GM18511 (cell line): ENCODE measurements around the gene MAU2.
A peak's percentile ranks its signal among the peaks of the same experiment; 100 is the strongest.

Source experiments
- ATAC-seq: cut with Tn5 transposase; IDR thresholded peaks from one replicate; pipeline ENCODE4 v1.9.1; 2021; ENCODE audit warnings: mild to moderate bottlenecking, moderate library complexity; ENCODE audit not compliant: unreplicated experiment

MAU2 gene

DNA sequence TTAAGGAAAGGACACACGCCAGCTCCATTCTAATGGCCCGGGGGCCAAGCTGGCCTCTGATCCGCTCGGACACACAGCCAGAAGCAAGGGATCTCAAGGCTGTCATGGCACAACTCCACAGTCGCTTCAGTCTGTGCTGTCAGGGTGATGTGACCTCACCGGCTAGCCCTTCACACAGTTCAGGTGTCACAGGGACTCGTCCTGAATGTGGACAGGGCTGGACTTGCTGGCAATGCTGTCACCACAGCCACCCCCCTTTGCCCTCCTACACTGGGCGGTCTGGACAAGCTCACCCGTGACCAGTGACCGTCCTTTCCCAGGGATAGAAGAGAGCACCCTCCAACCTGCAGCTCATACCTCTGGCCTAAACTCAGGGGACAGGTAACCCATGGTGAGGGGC, 15.6 kb upstream of the MAU2 start:
- no peak for ATAC-seq

DNA sequence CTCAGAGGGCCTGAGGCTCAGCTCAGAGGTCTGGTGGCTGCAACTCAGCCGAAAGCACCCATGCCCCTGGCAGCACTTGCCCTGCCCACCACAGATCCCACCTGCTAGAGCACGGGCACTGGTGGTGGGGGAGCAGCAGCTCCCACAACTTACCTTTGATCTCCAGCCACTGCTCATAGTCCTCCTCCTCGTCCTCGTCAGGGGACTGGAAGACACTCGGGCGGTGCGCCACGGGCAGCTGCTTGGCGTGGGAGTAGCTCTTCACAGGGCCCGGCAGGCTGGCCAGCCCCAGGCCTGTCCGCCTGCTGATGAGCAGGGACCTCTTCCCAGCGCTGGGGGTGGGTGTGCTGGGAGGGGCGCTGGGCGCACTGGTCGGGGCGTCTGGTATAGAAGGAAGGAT, 14.9 kb upstream of the MAU2 start:
- no peak for ATAC-seq

DNA sequence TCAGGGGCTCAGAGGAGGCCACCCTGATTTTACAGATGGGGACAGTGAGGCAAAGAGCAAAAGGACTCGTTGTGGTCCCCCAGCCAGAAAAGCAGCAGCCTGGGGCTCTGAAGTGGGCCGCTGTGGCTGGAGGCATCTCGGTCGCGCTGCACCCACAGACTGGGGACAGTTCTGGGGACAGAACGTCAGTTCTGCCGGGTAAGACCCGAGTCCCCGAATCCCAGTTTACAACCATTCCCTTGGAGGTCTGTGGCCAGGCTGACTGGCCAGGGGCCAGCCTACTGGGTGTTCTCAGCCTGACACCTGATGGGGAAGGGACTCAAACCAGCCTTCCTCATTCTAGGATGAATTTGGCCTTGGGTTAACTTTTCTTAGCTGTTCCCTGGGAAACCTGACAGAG, 14.4 kb upstream of the MAU2 start:
- no peak for ATAC-seq

DNA sequence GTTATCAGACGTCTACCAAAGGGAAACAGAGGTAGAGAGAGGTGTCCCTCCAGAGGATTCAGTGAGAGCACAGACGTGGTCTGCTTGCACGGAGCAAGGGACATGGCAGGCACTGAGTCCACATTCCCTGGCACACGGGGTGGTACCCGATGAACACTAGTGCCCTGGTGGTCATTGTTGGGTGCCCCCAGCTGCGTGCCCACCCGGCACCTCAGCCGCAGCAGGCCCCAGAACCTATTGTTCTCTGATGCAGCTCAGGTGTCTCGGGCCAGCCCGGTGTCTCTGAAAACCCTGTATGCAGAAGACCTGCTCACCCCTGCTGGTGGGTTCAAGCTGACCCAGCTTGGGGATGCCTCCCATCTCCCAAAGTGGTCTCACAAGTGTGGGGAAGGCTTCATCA, 12.3 kb upstream of the MAU2 start:
- ATAC-seq, result no peak

DNA sequence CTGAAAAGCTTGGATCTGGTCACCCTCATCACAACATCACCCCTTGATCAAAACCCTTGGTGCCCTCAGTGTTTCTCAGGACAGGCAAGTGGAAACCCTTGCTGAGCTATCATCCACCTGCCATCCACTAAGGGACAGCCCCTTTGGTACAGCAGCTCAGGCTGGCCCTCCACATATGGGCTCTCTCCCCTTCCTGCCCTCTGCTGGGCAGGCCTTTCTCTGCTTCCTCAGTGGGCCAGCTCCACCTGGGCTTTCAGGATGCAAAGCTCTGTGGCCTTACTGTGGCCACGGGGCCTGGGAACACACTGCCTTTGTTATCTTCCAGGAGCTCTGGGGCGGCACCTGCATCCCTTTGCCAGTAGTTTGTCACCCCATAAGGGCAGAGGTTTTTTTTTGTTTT, 5.2 kb upstream of the MAU2 start:
- no peak for ATAC-seq

DNA sequence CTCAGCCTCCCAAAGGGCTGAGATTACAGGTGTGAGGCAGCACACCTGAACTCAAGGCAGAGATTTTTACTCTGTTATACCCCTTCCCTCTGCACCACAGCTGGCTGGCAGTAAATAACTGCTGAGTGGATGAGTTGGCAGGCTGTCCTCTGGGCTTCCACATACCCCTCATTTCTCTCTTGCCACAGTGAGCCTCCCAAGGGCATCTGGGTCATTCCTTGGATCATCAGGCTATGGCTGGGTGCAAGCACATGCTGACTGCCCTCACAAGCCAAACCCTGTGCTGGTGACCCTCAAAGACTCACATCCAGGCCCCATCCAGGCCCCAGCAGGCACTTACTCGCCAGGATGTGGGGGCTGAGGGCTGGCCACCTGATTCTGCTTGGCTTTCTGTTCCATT, 4.5 kb upstream of the MAU2 start:
- ATAC-seq, result no peak

DNA sequence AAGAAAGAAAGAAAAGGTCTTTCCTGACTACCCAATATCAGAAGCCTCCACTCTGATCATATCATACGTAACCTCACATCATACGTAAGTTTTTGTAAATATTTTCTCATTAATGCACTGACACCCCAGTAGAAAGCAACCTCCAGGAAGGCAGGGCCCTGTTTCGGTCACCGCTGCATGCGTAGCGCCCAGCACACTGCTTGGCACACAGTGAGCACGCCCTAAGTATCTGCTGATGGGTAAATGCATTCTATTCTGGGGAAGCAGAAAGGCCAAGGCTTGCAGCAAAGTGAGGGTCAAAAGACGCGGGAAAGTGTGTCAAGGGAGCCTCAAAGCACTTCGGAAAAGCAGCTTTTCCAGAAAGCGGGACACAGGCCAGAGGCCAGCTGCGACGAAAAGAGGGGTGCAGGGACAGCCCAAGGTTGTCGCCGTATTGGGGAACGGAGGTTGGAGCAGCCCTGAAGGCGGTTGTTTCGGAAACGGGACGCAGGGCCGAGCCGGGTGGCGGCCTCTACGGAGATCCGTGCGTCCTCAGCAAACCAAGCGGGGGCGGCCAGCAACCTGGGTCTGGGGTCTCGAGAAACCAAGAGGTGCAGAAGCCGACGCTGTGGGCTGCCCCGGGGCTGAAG, 783 bp upstream of the MAU2 start:
- peak; percentile 24 for ATAC-seq

DNA sequence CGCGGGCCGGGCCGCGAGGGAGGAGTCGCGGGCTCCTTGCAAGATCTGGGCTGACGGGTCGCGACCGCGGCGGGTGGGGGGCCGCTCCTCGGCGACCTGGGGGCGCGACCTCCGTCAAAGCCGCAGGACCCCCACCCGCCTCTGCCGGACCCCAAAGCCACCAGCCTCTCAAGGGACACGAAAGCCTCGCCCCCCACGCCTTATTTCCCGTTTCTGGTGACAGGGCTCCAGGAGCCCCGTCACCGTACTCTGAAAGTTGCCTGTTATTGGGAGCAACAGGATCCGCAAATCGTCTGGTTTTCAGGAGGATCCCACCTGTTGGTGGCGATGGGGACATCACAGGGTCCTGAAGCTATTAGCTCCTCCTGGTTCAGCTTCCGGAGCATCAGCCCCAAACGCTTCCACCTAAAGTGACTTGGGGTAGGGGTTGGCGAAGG, 530 bp downstream of the MAU2 start:
- no peak for ATAC-seq

DNA sequence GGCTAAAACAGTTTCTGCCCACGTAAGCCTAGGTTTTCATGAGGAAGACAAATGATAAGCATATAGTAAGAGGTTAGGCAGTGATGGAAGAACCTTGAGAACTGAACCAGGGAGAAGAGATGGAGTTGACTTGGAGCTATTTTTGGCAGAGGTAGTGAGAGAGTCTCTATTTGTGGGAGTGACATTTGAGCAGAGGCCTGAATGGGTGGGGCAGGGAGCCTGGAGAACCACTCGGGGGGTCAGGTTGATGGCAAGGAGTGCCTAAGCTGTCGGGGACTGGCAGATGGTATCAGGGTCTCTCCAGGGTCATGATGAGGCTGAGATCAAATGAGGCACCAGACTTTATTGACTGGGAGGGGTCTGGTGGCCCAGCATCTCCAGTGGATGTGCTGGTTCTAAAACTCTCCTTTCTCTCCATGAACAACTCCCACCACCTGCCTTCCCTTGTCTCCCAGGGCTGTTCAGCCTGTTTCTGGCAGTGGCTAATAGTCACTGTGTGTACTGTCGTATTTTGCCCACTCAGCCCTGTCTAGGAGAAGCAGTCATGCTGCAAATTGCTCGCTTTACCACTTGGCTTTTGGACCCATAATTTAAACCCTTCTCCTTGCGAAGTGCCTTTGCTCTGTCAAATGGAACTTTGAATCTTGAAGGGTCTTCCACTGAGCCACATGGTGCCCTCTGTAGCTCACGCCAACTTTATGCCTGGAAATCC, 3.6 kb downstream of the MAU2 start:
- no peak for ATAC-seq

DNA sequence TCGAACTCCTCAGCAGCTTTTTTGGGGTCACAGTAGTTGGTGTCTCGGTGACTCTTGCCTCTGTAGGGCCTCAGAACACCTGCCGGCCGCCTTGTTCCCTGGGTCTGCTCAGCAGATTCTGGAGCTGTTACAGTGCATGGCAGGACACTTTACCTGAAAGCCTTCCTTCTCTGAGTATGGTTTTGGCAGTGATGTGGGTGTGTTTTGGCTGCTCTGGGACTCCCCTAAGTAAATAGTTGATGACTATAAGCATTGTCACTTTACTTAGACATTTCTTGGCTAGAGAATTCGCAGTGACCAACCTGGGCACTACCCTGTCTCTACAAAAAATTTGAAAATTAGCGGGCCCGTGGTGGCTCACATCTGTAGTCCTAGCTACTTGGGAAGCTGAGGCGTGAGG, 7.0 kb downstream of the MAU2 start:
- no peak for ATAC-seq

DNA sequence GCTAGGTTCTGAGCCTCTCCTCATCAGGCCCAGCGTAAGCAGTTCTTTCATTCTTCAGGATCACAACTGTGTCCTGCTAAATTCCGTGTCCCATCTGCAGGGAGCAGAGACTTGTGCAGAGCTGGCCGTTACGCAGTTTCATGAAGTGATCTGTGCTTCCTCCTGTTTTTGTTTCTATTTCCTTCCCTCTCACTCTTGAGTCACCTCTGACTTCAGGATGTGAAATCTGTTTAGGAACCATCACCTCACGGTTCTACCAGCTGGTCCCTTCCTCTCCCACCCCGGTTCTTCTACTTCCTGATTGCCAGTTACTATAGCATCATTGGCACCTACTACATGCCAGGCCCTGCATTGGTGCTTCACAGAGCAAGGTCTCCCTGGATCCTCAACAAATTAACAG, 8.5 kb downstream of the MAU2 start:
- ATAC-seq, result no peak

DNA sequence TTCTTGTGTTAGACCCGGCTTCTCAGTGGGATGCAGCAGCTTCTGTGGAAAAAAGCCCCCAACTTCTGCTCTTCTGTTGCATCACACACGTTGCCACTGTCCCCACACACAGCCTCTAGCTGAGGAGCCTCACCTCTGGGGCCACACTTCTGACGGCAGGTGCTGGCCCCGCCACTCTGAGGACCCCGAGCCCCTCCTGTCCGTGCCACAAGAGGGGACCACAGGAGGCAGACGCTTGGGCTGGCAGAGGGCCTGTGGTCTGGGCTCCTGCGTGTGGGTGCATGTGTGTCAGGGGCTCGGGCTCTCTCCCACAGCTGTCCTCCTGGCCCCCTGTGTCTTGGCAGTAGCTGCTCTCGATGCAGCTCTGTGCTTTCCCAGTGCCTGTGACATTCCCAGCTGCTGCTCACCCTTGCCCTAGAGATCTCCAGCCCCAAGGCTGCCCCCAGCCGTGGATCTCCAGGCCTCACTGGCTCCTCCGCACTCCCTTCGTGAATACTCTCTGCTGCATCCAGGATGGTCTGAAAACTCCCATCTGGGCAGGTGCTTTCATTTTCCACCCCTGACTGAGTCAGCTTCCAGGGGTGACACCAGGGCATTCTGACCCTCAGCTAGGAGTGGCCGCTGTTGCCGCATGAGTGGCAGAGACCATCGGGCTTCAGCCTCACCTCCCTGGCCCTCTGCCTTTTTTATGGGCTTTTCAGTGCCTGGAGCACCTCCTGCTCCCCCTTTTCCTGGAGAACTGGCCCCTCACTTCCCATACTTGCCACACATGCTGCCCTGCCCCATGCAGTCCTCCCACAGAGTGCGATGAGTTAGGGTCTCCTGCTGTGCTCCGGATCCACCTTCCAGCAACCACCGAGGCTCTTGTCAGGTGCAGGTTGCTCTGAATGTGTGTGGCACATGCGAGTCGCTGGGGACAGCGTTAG, 13.7 kb downstream of the MAU2 start:
- no peak for ATAC-seq

DNA sequence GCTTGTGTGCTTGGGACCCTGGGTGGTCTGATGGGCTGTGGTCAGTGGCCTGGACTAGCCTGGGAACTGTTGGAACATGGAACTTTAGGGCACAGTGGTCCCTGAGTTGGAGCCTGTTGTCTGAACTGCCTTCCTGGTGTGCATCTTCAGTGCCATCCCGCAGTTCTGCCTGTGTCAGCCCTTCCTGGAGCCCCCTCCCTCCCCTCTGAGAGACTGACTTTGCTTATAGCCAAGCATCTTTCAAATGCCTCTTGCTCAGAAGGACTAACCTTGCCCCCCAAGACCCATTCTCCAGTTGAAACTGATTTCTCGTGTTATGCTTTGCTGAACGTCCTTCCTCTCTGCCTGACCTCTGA, 14.3 kb downstream of the MAU2 start:
- ATAC-seq, result no peak

DNA sequence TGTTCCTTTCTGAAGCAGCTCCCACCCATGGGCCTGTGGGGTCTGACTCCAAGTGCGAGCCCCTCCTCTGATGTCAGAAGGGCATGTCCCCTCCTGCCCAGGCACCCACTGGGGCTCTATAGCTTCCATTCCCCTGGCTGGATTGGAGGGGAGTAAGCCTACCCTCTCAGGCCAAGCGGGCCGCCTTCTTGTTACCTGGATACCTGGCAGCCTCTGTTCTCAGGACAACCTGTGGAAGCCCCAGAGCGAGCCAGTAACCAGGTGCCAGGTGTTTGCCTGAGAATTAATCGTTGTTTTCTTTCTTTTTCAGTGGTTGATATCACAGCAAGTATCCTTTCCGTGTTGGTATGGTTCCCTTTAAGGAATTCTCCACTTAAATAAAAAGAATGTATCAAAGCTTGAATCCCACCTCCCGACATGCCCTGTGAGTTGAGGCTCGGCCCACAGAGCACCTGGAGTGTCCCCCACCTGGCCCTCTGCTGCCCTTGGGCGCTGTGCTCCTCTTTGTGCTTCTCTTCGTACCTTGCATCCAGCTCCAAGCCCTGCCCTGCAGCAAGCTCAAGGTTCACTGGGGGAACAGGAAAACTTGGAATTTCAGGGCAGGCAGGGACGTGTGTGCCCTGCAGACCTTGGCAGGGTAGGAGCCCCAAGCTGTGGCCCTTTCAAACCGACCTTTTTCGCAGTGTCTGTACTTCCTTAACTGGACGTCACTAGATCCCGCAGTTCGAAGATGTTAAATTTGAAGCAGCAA, 15.0 kb downstream of the MAU2 start:
- ATAC-seq, result no peak

DNA sequence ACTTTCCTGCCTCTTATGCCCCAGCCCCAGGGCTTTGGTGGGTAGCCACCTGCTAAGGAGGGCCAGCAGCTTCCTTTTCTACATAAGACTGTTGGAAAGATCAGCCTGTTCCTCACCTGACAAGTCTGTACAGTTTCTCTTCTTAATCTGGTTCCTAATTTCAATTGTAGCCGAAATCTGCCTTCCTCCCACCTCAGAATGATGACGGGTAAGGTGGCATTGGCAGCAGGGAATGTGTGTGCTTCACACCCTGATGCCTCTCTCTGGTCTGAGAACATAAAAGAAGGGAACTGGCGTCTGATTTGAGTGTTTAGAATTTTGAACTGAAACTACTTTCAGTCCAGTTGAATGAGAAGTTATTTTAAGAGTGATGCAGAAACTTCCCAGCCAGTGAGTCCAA, 16.0 kb downstream of the MAU2 start:
- no peak for ATAC-seq

DNA sequence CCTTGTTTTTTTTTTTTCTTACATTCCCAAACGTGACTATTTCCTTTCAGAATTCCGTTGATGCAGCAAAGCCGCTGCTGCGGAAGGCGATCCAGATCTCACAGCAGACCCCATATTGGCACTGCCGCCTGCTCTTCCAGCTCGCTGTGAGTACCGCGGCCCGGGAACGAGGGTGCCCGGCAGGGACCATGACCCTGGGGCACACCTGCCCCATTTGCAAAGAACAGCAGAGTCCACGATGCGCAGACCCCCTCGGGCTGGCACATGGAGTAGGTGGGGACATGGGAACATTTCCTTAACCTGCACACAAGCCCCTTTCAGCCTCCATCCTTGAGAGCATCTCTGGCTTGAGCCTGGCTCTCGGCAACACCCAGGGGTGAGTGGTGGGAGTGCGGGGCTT, 16.5 kb downstream of the MAU2 start:
- ATAC-seq, result no peak

DNA sequence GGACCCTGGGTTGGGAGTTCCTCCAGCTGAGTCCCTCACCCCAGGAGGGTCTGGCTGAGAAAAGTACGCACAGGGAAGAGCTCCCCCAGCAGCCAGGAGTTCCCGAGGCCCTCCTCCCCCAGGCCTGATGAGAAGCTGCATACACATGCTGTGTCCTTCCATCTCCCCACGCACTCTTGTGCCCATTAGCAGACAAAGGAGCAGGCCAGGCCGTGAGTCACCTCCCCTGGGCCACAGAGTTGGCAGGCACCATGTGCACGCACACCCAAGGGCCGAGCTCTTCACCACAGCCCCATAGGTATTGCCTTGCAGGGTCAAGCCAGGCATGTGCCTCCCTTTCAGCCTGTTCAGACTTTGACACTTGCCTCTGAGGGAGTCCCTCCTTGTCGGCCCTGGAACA, 17.5 kb downstream of the MAU2 start:
- ATAC-seq, result no peak

DNA sequence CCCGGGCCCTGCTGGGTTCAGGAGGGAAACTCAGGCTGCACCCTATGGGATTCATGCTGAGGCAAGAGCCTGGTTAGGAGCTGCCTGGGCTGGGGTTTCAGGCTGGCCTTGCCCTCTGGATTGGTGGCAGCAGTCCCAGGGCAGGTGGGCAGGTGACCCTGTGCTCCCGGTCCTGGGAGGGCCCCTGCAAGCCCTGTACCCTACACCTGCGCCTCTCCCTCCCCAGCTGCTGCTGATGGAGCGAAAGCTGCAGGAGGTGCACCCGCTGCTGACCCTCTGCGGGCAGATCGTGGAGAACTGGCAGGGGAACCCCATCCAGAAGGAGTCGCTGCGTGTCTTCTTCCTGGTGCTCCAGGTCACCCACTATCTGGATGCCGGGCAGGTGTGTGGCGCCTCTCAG, 20.4 kb downstream of the MAU2 start:
- ATAC-seq, result no peak

DNA sequence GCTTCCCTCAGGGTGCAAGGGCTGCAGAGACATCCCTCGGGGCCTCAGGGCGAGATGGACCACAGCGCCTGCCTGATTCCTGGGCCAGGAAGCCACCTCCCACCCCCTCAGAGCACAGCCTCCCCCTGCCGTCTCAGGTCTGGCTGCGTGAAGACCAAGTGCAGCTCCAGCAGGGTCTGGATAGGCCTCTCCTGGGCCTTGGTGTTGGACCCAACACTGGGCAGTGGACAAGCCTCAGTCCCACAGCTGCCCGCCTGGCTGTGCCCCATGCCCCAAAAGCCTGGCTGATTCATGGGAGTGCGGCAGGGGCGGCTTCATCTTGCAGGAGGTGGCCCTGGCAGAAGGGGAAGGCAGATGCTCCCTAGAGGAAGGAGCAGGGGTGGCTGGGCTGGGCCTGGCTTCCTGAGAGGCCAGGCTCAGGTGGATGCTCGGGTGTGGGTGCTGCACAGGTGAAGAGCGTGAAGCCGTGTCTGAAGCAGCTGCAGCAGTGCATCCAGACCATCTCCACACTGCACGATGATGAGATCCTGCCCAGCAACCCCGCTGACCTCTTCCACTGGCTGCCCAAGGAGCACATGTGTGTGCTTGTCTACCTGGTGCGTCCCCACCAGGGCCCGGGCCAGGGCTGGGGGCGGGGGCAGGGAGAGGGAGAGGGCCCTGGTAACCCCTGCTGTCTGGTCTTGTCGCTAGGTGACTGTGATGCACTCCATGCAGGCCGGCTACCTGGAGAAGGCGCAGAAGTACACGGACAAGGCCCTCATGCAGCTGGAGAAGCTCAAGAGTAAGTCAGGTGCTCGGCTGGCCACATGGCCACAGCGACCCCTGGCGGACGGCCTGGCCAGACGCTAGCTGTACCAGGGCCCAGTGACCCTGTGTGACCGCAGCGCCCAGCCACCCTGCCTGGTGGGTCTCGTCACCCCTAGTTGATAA, 21.7 kb downstream of the MAU2 start:
- no peak for ATAC-seq

DNA sequence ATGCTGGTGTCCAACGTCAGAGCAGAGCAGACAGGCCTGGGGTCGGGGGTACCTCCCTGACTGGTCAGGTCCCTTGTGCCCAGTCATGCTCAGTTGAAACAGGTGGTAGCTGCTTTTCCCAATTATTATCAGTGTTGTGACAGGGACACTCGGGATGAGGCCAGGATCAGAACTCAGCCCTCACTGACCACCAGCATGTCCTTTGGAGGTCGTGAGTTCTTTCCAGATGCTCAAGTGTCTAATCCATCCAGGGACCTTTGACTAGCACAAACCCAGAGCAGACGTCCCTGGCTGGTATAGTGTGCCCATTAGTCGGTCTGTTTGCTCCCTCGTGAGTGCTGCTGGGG, 22.4 kb downstream of the MAU2 start:
- ATAC-seq, result no peak
